ENCODE data around the gene EOMES. TPM values are rescaled to one million over a fixed set of nuclear protein-coding genes. Genes with fewer than 3 reads are reported as not detected.

The EOMES gene
- polyA plus RNA-seq, 2 donors, result 0.04 to 0.06 TPM

DNA sequence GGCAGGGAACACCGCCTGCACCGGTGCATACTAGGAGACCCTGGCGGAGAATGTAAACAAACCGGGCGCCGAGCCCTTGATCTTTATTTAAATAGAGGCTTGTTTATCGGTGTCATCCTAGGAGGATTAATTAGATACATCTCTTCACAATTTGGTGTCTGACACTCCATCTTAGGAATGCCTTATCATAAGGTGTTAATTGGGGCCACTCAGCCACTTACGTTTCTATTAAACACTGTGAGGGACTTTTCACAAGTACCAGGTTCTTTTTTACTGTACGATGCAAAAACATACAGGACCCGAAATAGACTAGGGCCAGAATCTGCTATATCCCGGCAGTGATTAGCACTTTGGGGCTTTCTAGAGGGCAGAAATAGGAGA, 8.0 kb downstream of the EOMES start:
- Histone ChIP-seq H3K4me3 (ENCODE audit: low read depth in 1 of 2, low read length in 2 of 2) (peak overlapping the region in 1 of 2 donors; percentile 77), H3K27ac (ENCODE audit: low read depth in 2 of 2, low read length in 1 of 2) (no peak overlapping the region), H3K9me3 (ENCODE audit: control insufficient read depth in 2 of 2, insufficient read depth in 1 of 2, low read depth in 1 of 2, low read length in 1 of 2) (peaks cover 0 to 2% of the 10 kb centered on the region in 2 donors), H3K36me3 (ENCODE audit: control insufficient read depth in 2 of 2, insufficient read depth in 2 of 2, low read length in 1 of 2) (no peaks in the 10 kb centered on the region), H3K4me1 (ENCODE audit: control insufficient read depth in 2 of 2, insufficient read depth in 2 of 2, low read length in 1 of 2) (peaks cover 8 to 10% of the 10 kb centered on the region in 2 donors), H3K27me3 (ENCODE audit: control insufficient read depth in 1 of 2, insufficient read depth in 2 of 2, low read length in 2 of 2) (peaks cover 0 to 25% of the 10 kb centered on the region in 2 donors)
- 8 to 20% methylated on average over 11 of the region's 11 CpGs for WGBS, 2 donors

DNA sequence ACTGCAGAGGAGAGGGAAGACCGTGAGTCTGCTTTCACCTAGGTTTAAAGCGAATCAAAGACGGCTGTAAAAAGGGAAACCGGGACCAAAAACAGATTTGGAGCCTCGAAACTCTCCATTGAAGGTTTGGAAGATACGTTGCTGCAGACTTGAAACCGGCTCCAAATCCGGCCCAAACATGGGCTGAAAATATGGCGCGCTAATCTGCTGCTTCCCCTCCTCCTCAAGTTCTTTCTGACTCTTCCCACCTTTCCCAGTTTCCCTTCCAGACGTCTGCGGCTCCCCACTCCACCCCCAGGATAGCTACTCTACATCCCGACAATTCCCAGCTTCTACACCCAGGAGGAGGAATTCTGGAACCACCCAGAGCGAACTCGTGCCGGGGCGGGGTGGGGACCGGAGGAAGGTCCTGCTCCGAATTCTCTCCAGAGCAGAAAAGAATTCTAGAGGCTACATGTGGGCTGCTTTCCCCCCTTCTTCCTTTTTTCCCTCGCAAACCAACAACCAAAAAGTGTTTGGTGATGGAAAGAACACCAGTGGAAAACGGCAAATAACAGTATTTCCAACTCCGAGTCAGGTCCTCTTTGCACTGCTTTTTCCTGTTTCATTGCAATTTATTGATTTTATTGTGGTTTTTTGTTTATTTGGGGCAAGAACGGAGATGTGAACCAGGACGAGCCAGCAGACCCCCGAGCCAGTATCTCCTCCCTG, 8.5 kb downstream of the EOMES start:
- H3K9me3 ChIP-seq (ENCODE audit: control insufficient read depth in 2 of 2, insufficient read depth in 1 of 2, low read depth in 1 of 2, low read length in 1 of 2), result peaks cover 0 to 2% of the 10 kb centered on the region in 2 donors
- 2 to 4% methylated on average over 25 of the region's 25 CpGs for WGBS, 2 donors
- peaks cover 8 to 10% of the 10 kb centered on the region in 2 donors for H3K4me1 ChIP-seq (ENCODE audit: control insufficient read depth in 2 of 2, insufficient read depth in 2 of 2, low read length in 1 of 2)
- no peak overlapping the region for H3K27ac ChIP-seq (ENCODE audit: low read depth in 2 of 2, low read length in 1 of 2)
- H3K4me3 ChIP-seq (ENCODE audit: low read depth in 1 of 2, low read length in 2 of 2), result peak overlapping the region; percentile 32 to 77
- H3K36me3 ChIP-seq (ENCODE audit: control insufficient read depth in 2 of 2, insufficient read depth in 2 of 2, low read length in 1 of 2), result no peaks in the 10 kb centered on the region
- peaks cover 0 to 25% of the 10 kb centered on the region in 2 donors for H3K27me3 ChIP-seq (ENCODE audit: control insufficient read depth in 1 of 2, insufficient read depth in 2 of 2, low read length in 2 of 2)

DNA sequence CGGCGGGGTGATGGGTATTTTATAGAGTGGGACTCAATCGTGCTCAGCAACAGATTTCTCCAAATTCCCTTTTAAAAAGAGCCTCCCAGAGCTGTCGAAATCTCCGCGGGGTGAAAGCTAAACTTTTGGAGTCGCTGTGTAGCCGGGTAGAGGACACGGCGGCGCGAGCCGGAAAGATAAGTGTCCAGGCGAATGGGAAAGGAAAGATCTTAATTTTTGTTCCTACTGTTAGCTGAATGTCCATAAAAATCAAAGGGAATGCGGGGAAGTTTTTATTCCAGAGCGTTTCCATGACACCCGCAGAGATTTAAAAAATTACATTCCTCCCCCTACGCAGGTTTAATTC, 9.1 kb downstream of the EOMES start:
- no peak overlapping the region for H3K27ac ChIP-seq (ENCODE audit: low read depth in 2 of 2, low read length in 1 of 2)
- 1 to 2% methylated on average over 18 of the region's 18 CpGs for WGBS, 2 donors
- no peaks in the 10 kb centered on the region for H3K36me3 ChIP-seq (ENCODE audit: control insufficient read depth in 2 of 2, insufficient read depth in 2 of 2, low read length in 1 of 2)
- peaks cover 8 to 10% of the 10 kb centered on the region in 2 donors for H3K4me1 ChIP-seq (ENCODE audit: control insufficient read depth in 2 of 2, insufficient read depth in 2 of 2, low read length in 1 of 2)
- H3K9me3 ChIP-seq (ENCODE audit: control insufficient read depth in 2 of 2, insufficient read depth in 1 of 2, low read depth in 1 of 2, low read length in 1 of 2), result peaks cover 0 to 2% of the 10 kb centered on the region in 2 donors
- H3K4me3 ChIP-seq (ENCODE audit: low read depth in 1 of 2, low read length in 2 of 2), result peak overlapping the region; percentile 48 to 77
- peaks cover 3 to 25% of the 10 kb centered on the region in 2 donors for H3K27me3 ChIP-seq (ENCODE audit: control insufficient read depth in 1 of 2, insufficient read depth in 2 of 2, low read length in 2 of 2)

DNA sequence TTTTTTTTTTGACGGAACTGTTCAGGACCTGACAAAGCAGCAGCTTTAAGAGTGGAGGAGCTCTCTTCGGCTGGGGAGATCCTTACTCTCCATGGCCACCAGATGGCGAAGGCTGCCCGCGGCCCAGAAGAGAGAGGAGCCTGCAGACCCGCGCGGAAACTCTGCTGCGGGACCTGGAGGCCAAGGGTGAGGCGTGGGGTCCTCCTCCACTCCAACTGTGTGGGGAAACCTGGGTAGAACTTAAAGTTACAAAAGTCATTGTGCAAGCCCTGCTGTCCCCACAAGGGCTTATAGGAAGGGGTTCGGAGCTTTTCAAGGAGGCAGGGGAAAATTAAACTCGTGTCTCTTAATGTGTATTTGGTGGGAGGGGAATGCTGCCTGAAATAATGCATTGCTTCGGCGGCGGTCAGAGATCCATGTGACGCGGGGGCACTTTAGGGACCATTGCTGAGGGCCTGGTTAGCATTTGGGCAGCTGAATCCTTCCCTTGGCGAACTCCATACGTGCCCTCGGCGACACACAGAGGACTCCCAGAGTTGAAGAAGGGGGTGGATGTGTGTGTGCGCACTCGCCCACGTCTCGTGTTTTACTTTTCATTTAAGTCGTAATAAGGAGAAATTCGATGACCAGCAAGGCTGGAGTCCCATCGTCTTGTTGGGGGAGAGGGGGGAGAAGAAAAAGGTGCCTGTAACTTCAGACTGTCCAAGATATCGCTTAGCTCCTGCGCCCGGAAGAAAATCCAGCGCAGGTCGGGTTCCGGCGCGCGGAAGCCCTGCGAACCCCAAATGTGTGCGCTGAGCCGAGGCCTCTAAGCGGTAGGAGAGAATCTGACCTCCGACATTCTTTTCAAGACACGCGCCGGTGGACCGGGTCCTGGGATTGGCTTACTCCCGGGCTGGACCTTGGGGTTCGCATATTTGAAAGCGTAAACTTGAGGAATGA, 9.7 kb downstream of the EOMES start:
- H3K36me3 ChIP-seq (ENCODE audit: control insufficient read depth in 2 of 2, insufficient read depth in 2 of 2, low read length in 1 of 2), result no peaks in the 10 kb centered on the region
- peak overlapping the region in 1 of 2 donors; percentile 26 for H3K27ac ChIP-seq (ENCODE audit: low read depth in 2 of 2, low read length in 1 of 2)
- peaks cover 0 to 2% of the 10 kb centered on the region in 2 donors for H3K9me3 ChIP-seq (ENCODE audit: control insufficient read depth in 2 of 2, insufficient read depth in 1 of 2, low read depth in 1 of 2, low read length in 1 of 2)
- H3K27me3 ChIP-seq (ENCODE audit: control insufficient read depth in 1 of 2, insufficient read depth in 2 of 2, low read length in 2 of 2), result peaks cover 6 to 25% of the 10 kb centered on the region in 2 donors
- H3K4me3 ChIP-seq (ENCODE audit: low read depth in 1 of 2, low read length in 2 of 2), result peak overlapping the region; percentile 48 to 77
- H3K4me1 ChIP-seq (ENCODE audit: control insufficient read depth in 2 of 2, insufficient read depth in 2 of 2, low read length in 1 of 2), result peaks cover 8 to 10% of the 10 kb centered on the region in 2 donors
- 0% methylated on average over 48 to 49 of the region's 49 CpGs for WGBS, 2 donors

DNA sequence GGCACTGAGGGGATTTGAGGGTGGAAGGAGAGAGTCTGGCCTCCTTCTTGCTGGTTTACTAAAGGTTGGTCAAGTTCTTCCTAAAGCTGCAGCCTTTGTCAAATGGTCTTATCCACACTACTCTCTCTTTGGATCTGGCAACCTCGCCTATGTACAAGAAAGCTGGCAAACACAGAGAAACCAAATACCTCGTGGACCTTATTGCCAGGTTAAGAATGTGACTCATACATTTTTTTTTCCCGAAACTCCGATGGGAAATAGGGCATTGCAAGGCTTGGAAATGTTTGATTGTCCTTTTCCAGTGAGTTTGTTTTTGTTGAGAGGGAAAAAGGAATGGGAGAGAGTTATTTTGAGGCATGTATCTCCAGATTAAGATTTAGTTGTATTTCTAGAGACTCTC, 13.9 kb downstream of the EOMES start:
- Histone ChIP-seq H3K36me3 (ENCODE audit: control insufficient read depth in 2 of 2, insufficient read depth in 2 of 2, low read length in 1 of 2) (no peaks in the 10 kb centered on the region), H3K27ac (ENCODE audit: low read depth in 2 of 2, low read length in 1 of 2) (no peak overlapping the region), H3K4me1 (ENCODE audit: control insufficient read depth in 2 of 2, insufficient read depth in 2 of 2, low read length in 1 of 2) (no peaks in the 10 kb centered on the region), H3K4me3 (ENCODE audit: low read depth in 1 of 2, low read length in 2 of 2) (no peak overlapping the region), H3K9me3 (ENCODE audit: control insufficient read depth in 2 of 2, insufficient read depth in 1 of 2, low read depth in 1 of 2, low read length in 1 of 2) (no peaks in the 10 kb centered on the region), H3K27me3 (ENCODE audit: control insufficient read depth in 1 of 2, insufficient read depth in 2 of 2, low read length in 2 of 2) (peaks cover under 1 to 6% of the 10 kb centered on the region in 2 donors)
- 45 to 50% methylated on average over 4 of the region's 4 CpGs for WGBS, 2 donors

DNA sequence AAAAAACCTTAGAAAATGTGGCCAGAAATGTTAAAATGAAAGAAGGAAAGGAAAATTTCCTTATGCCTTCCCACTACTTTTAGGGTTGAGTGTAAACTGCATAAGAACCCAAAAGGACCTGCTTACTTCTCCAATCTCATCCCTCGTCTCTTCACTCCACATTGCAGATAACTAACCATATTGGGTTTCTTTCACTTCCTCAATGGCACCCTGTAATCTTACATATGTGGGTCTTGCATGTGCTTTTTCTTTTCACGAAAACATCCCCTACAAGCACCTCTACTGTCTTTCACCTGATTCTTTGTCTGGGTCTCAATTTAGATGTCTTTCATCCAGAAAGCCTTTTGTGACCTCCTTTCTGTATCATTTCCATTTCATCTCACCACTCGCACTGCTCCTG, 23.1 kb downstream of the EOMES start:
- H3K27ac ChIP-seq (ENCODE audit: low read depth in 2 of 2, low read length in 1 of 2), result no peak overlapping the region
- no peaks in the 10 kb centered on the region for H3K27me3 ChIP-seq (ENCODE audit: control insufficient read depth in 1 of 2, insufficient read depth in 2 of 2, low read length in 2 of 2)
- H3K4me1 ChIP-seq (ENCODE audit: control insufficient read depth in 2 of 2, insufficient read depth in 2 of 2, low read length in 1 of 2), result no peaks in the 10 kb centered on the region
- 82% methylated on average over 3 of the region's 3 CpGs for WGBS, 2 donors
- H3K9me3 ChIP-seq (ENCODE audit: control insufficient read depth in 2 of 2, insufficient read depth in 1 of 2, low read depth in 1 of 2, low read length in 1 of 2), result no peaks in the 10 kb centered on the region
- H3K4me3 ChIP-seq (ENCODE audit: low read depth in 1 of 2, low read length in 2 of 2), result no peak overlapping the region
- H3K36me3 ChIP-seq (ENCODE audit: control insufficient read depth in 2 of 2, insufficient read depth in 2 of 2, low read length in 1 of 2), result no peaks in the 10 kb centered on the region

DNA sequence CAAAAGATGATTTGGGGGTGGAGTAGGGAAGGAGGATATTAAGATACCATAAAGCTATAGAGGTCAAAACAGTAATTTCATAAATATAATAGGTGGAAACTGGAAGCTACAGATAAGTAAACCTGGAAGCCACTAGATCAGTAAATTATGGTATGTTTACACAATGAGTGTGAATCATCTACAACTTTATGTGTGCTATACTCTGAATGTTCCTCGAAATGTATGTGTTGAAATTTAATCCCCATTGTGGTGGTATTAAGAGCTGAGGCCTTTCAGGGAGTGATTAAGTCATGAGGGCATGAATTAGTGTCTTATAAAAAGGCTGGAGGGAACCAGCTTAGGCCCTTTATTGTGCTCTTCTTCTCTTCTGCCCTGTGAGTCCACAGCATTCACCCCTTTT, 25.2 kb downstream of the EOMES start:
- no peaks in the 10 kb centered on the region for H3K36me3 ChIP-seq (ENCODE audit: control insufficient read depth in 2 of 2, insufficient read depth in 2 of 2, low read length in 1 of 2)
- no peak overlapping the region for H3K4me3 ChIP-seq (ENCODE audit: low read depth in 1 of 2, low read length in 2 of 2)
- H3K9me3 ChIP-seq (ENCODE audit: control insufficient read depth in 2 of 2, insufficient read depth in 1 of 2, low read depth in 1 of 2, low read length in 1 of 2), result no peaks in the 10 kb centered on the region
- no peak overlapping the region for H3K27ac ChIP-seq (ENCODE audit: low read depth in 2 of 2, low read length in 1 of 2)
- no peaks in the 10 kb centered on the region for H3K27me3 ChIP-seq (ENCODE audit: control insufficient read depth in 1 of 2, insufficient read depth in 2 of 2, low read length in 2 of 2)
- H3K4me1 ChIP-seq (ENCODE audit: control insufficient read depth in 2 of 2, insufficient read depth in 2 of 2, low read length in 1 of 2), result no peaks in the 10 kb centered on the region
- 35 to 45% methylated on average over 1 of the region's 1 CpG for WGBS, 2 donors

DNA sequence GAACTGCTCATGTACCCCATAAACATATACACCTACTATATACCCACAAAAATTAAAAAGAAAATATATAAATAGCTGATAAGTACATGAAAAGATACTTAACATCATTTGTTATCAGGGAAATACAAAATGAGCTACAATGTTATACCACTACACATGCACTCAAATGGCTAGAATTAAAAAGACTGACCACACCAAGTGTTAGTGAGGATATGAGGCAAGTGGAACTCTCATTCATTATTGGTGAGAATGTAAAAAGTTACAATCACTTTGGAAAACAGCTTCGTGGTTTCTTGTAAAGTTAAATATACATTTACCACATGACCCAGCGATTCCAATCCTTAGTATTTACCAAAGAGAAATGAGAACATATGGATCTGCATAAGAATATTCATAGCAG, 26.5 kb downstream of the EOMES start:
- 85 to 89% methylated on average over 2 of the region's 2 CpGs for WGBS, 2 donors
- Histone ChIP-seq H3K27ac (ENCODE audit: low read depth in 2 of 2, low read length in 1 of 2) (no peak overlapping the region), H3K4me3 (ENCODE audit: low read depth in 1 of 2, low read length in 2 of 2) (no peak overlapping the region)

DNA sequence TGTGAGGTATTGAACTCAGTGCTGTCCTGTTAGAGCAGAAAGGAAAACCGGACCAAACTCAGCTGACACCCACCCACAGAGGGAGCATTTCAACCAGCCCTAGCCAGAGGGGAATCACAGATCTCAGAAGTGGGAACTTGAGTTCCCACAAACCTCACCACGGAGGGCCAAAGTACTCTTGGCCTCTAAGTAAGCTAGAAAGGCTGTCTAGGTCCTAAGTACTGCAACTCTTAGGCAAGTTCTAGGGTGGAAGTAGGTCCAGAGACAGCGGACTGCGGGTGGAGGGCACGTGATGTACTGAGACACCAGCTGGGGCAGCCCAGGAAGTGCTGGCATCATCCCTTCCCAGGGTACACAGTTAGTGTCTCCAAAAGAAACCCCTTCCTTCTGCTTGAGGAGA, 34.1 kb downstream of the EOMES start:
- H3K36me3 ChIP-seq (ENCODE audit: control insufficient read depth in 2 of 2, insufficient read depth in 2 of 2, low read length in 1 of 2), result no peaks in the 10 kb centered on the region
- WGBS, 2 donors, result 81 to 87% methylated on average over 5 of the region's 5 CpGs
- H3K4me3 ChIP-seq (ENCODE audit: low read depth in 1 of 2, low read length in 2 of 2), result no peak overlapping the region
- no peaks in the 10 kb centered on the region for H3K27me3 ChIP-seq (ENCODE audit: control insufficient read depth in 1 of 2, insufficient read depth in 2 of 2, low read length in 2 of 2)
- H3K9me3 ChIP-seq (ENCODE audit: control insufficient read depth in 2 of 2, insufficient read depth in 1 of 2, low read depth in 1 of 2, low read length in 1 of 2), result peaks cover 0 to 6% of the 10 kb centered on the region in 2 donors
- H3K27ac ChIP-seq (ENCODE audit: low read depth in 2 of 2, low read length in 1 of 2), result no peak overlapping the region
- H3K4me1 ChIP-seq (ENCODE audit: control insufficient read depth in 2 of 2, insufficient read depth in 2 of 2, low read length in 1 of 2), result no peaks in the 10 kb centered on the region

More for the DNA sequence above, 26.5 kb downstream of the EOMES start:
- no peaks in the 10 kb centered on the region for H3K9me3 ChIP-seq (ENCODE audit: control insufficient read depth in 2 of 2, insufficient read depth in 1 of 2, low read depth in 1 of 2, low read length in 1 of 2)
- no peaks in the 10 kb centered on the region for H3K36me3 ChIP-seq (ENCODE audit: control insufficient read depth in 2 of 2, insufficient read depth in 2 of 2, low read length in 1 of 2)
- no peaks in the 10 kb centered on the region for H3K27me3 ChIP-seq (ENCODE audit: control insufficient read depth in 1 of 2, insufficient read depth in 2 of 2, low read length in 2 of 2)
- no peaks in the 10 kb centered on the region for H3K4me1 ChIP-seq (ENCODE audit: control insufficient read depth in 2 of 2, insufficient read depth in 2 of 2, low read length in 1 of 2)

Measured in esophagus (tissue), 2 donors.